Measurements from ENCODE around the gene TUBB1.

TUBB1 gene

GRCh38 chr20:59003836-59004492 lies 15.3 kb upstream of the TUBB1 start:
- no peak for DNase-seq (ENCODE audit: low read depth, low spot score)
- H3K4me3 ChIP-seq (ENCODE audit: low read depth, low read length): no peak overlapping the region
- ChIA-PET POLR2A (no interaction called here), CTCF (interaction anchor here (1.0 kb wide), 1 partner anchor 28 kb away, joined by 3 read pairs; the partner anchor contains the start of gene ATP5F1E)
- TF ChIP-seq, protein P1, sequence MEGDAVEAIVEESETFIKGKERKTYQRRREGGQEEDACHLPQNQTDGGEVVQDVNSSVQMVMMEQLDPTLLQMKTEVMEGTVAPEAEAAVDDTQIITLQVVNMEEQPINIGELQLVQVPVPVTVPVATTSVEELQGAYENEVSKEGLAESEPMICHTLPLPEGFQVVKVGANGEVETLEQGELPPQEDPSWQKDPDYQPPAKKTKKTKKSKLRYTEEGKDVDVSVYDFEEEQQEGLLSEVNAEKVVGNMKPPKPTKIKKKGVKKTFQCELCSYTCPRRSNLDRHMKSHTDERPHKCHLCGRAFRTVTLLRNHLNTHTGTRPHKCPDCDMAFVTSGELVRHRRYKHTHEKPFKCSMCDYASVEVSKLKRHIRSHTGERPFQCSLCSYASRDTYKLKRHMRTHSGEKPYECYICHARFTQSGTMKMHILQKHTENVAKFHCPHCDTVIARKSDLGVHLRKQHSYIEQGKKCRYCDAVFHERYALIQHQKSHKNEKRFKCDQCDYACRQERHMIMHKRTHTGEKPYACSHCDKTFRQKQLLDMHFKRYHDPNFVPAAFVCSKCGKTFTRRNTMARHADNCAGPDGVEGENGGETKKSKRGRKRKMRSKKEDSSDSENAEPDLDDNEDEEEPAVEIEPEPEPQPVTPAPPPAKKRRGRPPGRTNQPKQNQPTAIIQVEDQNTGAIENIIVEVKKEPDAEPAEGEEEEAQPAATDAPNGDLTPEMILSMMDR (IDR thresholded peaks at IDR 0.05; ENCODE audit: insufficient read depth, low read length, missing control alignments): no peak

DNA sequence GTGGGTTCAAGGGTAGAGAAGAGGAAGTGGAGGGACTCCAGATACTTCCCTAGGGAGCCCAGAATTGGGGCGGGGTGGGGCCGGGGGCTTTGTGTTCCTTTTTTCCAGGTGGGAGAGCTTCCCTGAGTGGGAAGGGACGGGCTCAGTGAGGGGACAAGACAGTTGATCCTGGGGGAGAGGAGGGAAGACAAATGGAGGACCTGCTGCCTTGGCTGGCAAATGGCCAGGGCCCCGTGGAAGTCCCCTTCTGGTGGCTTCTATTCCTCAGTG lies 14.8 kb upstream of the TUBB1 start:
- DNase-seq (ENCODE audit: low read depth, low spot score): no peak
- CTCF ChIA-PET: interaction anchor here (1.0 kb wide), 1 partner anchor 28 kb away, joined by 3 read pairs; the partner anchor contains the start of gene ATP5F1E

DNA sequence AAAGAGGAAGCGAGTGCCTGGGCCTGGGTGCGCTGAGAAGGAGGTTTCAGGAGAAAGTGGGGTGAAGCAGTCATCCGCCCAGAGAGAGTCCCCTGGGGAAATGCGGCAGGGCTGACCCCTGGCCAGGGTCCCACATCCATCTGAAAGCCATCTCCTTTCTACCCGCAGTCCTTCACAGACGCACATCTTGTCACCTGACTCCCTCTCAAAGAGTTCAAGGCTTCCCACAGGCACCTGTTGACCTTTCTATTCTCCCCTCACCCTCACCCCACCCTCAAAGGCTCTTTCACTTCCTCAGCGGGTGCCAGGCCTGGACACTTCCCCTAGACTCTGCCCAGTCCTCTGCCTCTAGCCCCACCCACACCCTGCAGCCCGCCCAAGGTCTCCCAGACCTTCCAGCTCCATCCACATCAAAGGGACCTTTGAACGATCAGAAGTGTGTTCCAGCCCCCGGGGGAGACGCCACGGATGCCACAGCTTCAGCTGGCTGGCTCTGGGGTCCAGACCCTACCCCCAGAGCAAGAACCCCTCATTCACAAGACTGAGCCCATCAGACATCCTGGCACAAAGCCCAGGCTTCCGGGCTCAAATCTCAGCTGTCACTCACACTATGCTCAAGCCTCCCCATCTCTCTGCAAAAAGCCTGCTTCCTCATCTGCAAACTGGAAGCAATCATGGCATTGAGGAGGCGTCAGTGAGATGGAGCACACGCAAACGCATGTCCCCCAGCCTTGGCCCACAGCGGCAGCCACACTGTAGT lies 14.3 kb upstream of the TUBB1 start:
- peak overlapping the region; percentile 69 for H3K4me3 ChIP-seq (ENCODE audit: low read depth, low read length)
- TF ChIP-seq, protein P1 (IDR thresholded peaks at IDR 0.05; ENCODE audit: insufficient read depth, low read length, missing control alignments): no peak
- ChIA-PET CTCF (interaction anchor here (1.0 kb wide), 1 partner anchor 27 kb away, joined by 3 read pairs; the partner anchor contains the start of gene ATP5F1E), POLR2A (interaction anchor here (1.1 kb wide), 1 partner anchor 27 kb away, joined by 4 read pairs; the partner anchor contains the start of gene ATP5F1E)
- no peak for DNase-seq (ENCODE audit: low read depth, low spot score)

More for the DNA sequence above, 14.8 kb upstream of the TUBB1 start:
- H3K4me3 ChIP-seq (ENCODE audit: low read depth, low read length): no peak overlapping the region
- TF ChIP-seq, protein P1 (IDR thresholded peaks at IDR 0.05; ENCODE audit: insufficient read depth, low read length, missing control alignments): no peak
- POLR2A ChIA-PET: interaction anchor here (1.1 kb wide), 1 partner anchor 28 kb away, joined by 4 read pairs; the partner anchor contains the start of gene ATP5F1E

GRCh38 chr20:59005523-59006166 lies 13.6 kb upstream of the TUBB1 start:
- DNase-seq (ENCODE audit: low read depth, low spot score): no peak
- TF ChIP-seq, protein P1 (IDR thresholded peaks at IDR 0.05; ENCODE audit: insufficient read depth, low read length, missing control alignments): no peak
- POLR2A ChIA-PET: interaction anchor here (0.5 to 1.1 kb wide), 3 partner anchors 15 to 114 kb away, joined by 4 read pairs; partner anchors contain the start of gene ATP5F1E
- CTCF ChIA-PET: no interaction called here
- peak overlapping the region; percentile 69 for H3K4me3 ChIP-seq (ENCODE audit: low read depth, low read length)

- peak overlapping the region; percentile 69 for H3K4me3 ChIP-seq (ENCODE audit: low read depth, low read length)
- POLR2A ChIA-PET: interaction anchor here (0.5 to 1.1 kb wide), 2 partner anchors 16 to 115 kb away, joined by 4 read pairs; no protein-coding TSS in a partner anchor
- DNase-seq (ENCODE audit: low read depth, low spot score): no peak
- CTCF ChIA-PET: no interaction called here
- TF ChIP-seq, protein P1 (IDR thresholded peaks at IDR 0.05; ENCODE audit: insufficient read depth, low read length, missing control alignments): no peak
Measured at GRCh38 chr20:59006167-59006863, 12.9 kb upstream of the TUBB1 start.

All from AG04449 (cell line).